Colonic mucosa (tissue), 4 donors: ENCODE results near the gene FHDC1. TPM values are rescaled to one million over a fixed set of nuclear protein-coding genes. Genes with fewer than 3 reads are reported as not detected.

Experiments used
- DNase-seq: peaks from one replicate; pipeline ENCODE4 v3.0.0-alpha.2; 2020
- H3K27ac ChIP-seq: fragments of 200-600 bp; one replicate; pipeline ENCODE4 v1.8.0; 2021
- H3K27me3 ChIP-seq: fragments of 200-600 bp; one replicate; pipeline ENCODE4 v1.8.0; 2021
- H3K36me3 ChIP-seq: fragments of 200-600 bp; one replicate; pipeline ENCODE4 v1.8.0; 2021
- H3K4me1 ChIP-seq: fragments of 200-600 bp; one replicate; pipeline ENCODE4 v1.8.0; 2021; ENCODE audit warnings: mild to moderate bottlenecking
- H3K4me3 ChIP-seq: fragments of 200-600 bp; one replicate; pipeline ENCODE4 v1.8.0; 2021
- H3K9ac ChIP-seq, 2 donors: one replicate each; pipeline ENCODE4 v1.7.0; 2013; ENCODE audit warnings: control low read depth in 2 of 2, low read depth in 2 of 2, low read length in 2 of 2
- H3K9me3 ChIP-seq: fragments of 200-600 bp; one replicate; pipeline ENCODE4 v1.8.0; 2021
- CTCF ChIP-seq: fragments of 200-600 bp; IDR thresholded peaks from one replicate; pipeline ENCODE4 v1.8.0; 2022; ENCODE audit warnings: antibody characterized with exemption, mild to moderate bottlenecking
- intact Hi-C: fragments of 100-400 bp; cut with DNase I; formaldehyde crosslinking; loops from one replicate; pipeline ENCODE4 v1.14.1; 2022
- total RNA-seq, 2 donors: library from RNA; stranded (reverse); fragmentation: NEBNext Ultra II Directional in 1 of 2; extraction: Animal tissue kit (Norgen Biotek cat#: 25700) in 1 of 2; gene quantifications; one replicate each; pipeline ENCODE4 v1.2.1, GENCODE V29; 2021
- donor health status: healthy.
- donor health status: DM: no; HTN: no; CAD: no.
- donor health status: DM: no; HTN: no; CAD: no.

The FHDC1 gene
- total RNA-seq, 2 donors from 2014 or later, result 13.9 to 14.0 TPM

DNA sequence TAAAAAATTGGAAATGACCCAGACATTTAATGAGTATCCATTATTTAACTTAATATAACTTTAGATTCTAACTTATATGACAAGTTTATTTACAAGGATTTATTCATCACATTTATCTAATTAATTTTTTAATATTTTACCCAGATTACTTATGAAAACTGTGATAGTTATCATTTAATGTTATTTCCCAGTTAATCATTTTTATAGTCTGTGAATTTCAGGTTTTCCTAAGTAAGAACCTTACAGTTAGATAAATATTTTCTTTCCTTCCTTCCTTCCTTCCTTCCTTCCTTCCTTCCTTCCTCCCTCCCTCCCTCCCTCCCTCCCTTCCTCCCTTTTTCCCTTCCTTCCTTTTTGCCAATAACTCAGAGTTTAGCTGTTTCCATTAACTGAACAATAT, 14.8 kb upstream of the FHDC1 start:
- intact Hi-C loops, result no loop called here
- TF ChIP-seq CTCF, result no peak

GRCh38 chr4:152925851-152926250, 10.3 kb upstream of the FHDC1 start:
- Histone ChIP-seq H3K4me1 (no peaks in the 10 kb centered on the region), H3K27ac (no peak overlapping the region), H3K9me3 (peaks cover under 1% of the 10 kb centered on the region), H3K27me3 (no peaks in the 10 kb centered on the region), H3K4me3 (no peak overlapping the region), H3K9ac (no peak overlapping the region), H3K36me3 (no peaks in the 10 kb centered on the region)
- no peak for DNase-seq
- intact Hi-C loops, result no loop called here
- no peak for TF ChIP-seq CTCF

More for the DNA sequence above, 14.8 kb upstream of the FHDC1 start:
- DNase-seq, result no peak
- Histone ChIP-seq H3K36me3 (no peaks in the 10 kb centered on the region), H3K9me3 (peaks cover 5% of the 10 kb centered on the region), H3K27ac (no peak overlapping the region), H3K9ac (no peak overlapping the region), H3K27me3 (no peaks in the 10 kb centered on the region), H3K4me3 (no peak overlapping the region), H3K4me1 (no peaks in the 10 kb centered on the region)

DNA sequence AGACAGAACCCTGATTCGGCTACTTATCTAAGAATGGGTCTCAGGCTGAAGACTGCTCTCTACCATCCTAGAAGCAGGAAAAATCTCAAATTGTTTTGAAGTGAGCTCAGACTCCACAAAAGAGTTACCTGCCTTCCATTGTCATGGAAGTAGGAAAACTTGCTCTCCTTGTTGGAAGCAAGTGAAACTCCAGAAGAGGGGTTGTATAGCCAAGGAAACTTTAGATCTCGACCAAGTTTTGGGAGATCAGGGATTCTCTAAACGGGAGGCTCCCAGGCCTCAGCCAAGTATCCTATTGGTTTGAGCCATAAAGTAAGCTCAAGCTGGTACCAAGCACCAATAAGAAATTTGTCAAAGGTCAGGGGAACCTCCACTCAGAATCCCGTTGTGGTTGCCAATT, 9.2 kb upstream of the FHDC1 start:
- Histone ChIP-seq H3K27me3 (no peaks in the 10 kb centered on the region), H3K9me3 (no peaks in the 10 kb centered on the region), H3K4me3 (no peak overlapping the region), H3K36me3 (no peaks in the 10 kb centered on the region), H3K27ac (no peak overlapping the region), H3K9ac (no peak overlapping the region), H3K4me1 (no peaks in the 10 kb centered on the region)
- intact Hi-C loops, result no loop called here
- no peak for TF ChIP-seq CTCF
- DNase-seq, result no peak

DNA sequence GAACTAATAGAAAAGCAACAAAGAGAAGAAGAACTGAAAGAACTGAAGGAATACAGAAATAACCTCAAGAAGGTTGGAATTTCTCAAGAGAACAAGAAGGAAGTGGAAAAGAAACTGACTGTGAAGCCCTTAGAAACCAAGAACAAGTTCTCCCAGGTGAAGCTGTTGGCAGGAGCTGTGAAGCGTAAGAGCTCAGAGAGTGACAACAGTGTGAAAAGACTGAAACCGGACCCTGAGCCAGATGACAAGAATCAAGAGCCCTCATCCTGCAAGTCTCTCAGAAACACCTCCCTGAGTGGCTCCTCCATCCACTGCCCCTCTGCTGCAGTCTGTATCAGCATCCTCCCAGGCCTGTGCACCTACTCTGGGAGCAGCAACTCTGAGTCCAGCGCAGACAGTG, 8.4 kb upstream of the FHDC1 start:
- Histone ChIP-seq H3K9me3 (no peaks in the 10 kb centered on the region), H3K4me1 (no peaks in the 10 kb centered on the region), H3K36me3 (no peaks in the 10 kb centered on the region), H3K27me3 (no peaks in the 10 kb centered on the region), H3K27ac (no peak overlapping the region), H3K4me3 (no peak overlapping the region), H3K9ac (no peak overlapping the region)
- no peak for TF ChIP-seq CTCF
- DNase-seq, result no peak
- intact Hi-C loops, result no loop called here

DNA sequence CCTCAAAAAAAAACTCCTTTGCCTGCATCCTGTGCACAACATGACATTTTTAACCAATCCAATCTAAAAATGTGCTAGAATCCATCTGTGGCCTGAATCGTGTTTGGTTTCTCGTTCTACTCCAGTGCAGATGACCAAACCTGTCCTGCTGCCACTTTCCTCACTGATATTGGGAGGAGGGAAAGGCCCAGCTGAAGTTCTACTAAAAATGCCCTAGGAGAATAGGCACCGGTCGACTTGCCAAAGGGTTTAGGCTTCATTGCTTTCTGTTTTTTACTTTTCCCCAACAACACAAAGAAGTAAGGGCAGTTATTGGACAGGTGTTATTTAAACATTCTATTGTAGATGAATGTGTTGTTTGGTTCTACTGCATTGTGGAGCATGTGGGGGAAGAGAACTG, 7.8 kb upstream of the FHDC1 start:
- no peak for TF ChIP-seq CTCF
- no peaks in the 10 kb centered on the region for H3K27me3 ChIP-seq
- H3K4me3 ChIP-seq, result no peak overlapping the region
- no peak overlapping the region for H3K27ac ChIP-seq
- DNase-seq, result no peak
- no peaks in the 10 kb centered on the region for H3K4me1 ChIP-seq
- H3K36me3 ChIP-seq, result no peaks in the 10 kb centered on the region
- no peak overlapping the region for H3K9ac ChIP-seq
- H3K9me3 ChIP-seq, result no peaks in the 10 kb centered on the region
- intact Hi-C loops, result no loop called here

- intact Hi-C loops, result no loop called here
- H3K4me1 ChIP-seq, result no peaks in the 10 kb centered on the region
- TF ChIP-seq CTCF, result no peak
- H3K9me3 ChIP-seq, result no peaks in the 10 kb centered on the region
- H3K4me3 ChIP-seq, result no peak overlapping the region
- no peak overlapping the region for H3K27ac ChIP-seq
- DNase-seq, result no peak
- H3K36me3 ChIP-seq, result no peaks in the 10 kb centered on the region
- H3K27me3 ChIP-seq, result no peaks in the 10 kb centered on the region
- H3K9ac ChIP-seq, result no peak overlapping the region
These were observed 6.2 kb upstream of the FHDC1 start for GRCh38 chr4:152929888-152930287.
